ENCODE results near the gene MAPK10.
"Not testable (repeated sequence)": the region's sequence is repeated elsewhere in the genome, so short reads cannot be mapped to it uniquely, and the experiment has no call there.

Gene MAPK10

DNA sequence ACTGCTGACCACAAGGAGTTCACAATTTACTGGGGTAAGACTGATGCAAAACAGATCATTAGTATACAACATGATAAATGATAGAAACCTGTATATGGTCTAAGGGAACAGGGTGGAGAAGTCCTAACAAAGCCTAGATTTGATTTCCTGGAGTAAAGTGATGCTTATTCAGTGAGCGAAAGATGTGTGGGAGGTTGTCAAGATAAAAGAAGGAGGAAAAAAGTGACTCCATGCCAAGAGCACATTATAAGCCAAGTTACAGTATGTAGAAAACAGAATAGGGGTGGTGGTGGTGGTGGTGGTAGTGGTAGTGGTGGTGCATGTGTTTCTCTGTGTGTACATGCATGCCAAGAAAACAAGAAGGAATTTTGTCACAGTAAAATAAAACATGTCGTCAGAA lies 325.2 kb downstream of the MAPK10 start:
- DNase-seq (ENCODE audit: low read depth), result no peak

DNA sequence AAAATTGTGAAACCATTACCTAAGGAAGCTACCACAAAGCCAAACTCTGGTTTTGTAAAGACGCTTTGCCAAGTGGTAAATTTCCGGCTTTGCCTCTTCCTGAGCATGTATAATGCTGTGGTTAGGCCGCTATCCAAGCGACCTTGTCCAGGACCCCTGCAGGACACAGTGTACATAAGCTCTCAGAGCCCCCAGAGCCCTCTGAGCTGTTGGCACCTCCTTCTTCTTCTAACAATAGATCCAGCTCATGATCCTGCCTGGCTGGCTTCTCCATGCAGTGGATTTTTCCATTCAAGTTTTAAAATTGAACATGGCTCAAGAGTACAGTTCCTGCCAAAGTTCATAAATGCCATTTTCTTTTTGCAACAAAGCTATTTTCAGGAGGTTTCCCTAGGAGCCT lies 326.7 kb downstream of the MAPK10 start:
- no peak for DNase-seq (ENCODE audit: low read depth)

DNA sequence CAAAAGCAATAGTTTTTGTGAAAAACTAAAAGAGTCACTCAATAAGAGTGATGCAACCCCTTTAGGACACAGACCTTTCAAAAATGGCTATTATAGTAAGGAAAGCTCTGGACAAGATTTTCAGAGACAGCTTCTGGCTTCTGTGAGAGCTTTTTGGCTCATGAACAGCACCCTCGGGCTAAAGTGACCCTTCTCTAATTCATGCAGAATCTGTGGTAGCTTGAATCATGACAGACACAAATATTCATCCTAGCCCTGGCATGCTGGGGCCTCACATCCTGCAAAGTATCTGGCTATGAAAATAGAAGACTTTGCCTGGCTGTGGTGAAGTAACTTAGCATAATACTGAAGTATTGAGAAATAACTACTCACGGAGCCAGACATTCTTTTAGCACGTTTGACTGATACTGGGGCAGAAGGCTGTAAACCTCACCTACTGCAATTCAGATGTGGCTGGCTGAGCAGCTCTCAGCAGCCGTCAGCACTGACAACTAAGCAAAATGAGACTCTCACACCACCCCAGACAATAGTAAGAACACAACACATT lies 327.3 kb downstream of the MAPK10 start:
- no peak for DNase-seq (ENCODE audit: low read depth)

DNA sequence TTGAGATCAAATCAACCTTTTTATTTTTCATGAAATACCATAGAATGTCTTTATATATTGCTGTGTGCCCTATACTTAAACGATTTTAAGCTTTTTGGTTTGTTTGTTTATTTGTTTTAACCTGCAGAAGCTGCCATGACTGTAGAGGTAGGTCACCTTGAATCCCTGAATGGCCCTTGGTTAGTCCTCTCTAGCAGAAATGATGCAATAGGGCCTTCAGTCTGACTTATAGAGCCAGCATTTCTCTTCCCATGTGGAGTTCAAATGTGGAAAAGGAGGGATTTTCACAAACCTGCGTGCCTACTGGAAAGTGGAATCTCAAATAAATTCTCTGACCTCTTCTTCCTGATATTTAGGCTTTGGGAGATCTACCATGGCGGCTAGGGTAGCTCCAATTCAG lies 327.9 kb downstream of the MAPK10 start:
- no peak for DNase-seq (ENCODE audit: low read depth)

DNA sequence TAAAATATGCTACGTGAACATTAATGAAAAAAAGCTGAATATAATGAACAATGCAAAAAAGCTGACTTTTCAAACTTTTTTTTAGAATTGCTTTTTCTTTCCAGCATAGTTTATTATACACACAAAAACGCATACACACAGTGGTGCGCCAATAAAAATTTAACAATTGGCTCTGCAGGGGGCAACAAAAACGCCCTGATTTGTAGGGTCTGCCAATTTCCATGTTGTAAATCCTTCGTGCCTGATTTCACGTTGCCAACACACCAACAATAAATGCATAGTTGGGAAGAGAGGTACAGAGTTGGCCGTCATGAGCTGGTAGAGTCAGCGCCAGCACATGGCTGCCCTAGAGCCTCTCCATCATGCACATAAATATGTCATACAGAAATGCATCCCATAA lies 333.1 kb downstream of the MAPK10 start:
- no peak for DNase-seq (ENCODE audit: low read depth)

DNA sequence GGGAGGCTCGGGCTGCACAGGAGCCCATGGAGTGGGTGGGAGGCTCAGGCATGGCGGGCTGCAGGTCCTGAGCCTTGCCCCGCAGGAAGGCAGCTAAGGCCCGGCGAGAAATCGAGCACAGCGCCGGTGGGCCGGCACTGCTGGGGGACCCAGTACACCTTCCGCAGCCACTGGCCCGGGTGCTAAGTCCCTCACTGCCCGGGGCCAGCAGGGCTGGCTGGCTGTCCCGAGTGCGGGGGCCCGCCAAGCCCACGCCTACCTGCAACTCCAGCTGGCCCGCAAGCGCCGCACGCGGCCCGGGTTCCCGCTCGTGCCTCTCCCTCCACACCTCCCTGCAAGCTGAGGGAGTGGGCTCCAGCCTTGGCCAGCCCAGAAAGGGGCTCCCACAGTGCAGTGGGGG lies 338.2 kb downstream of the MAPK10 start:
- DNase-seq (ENCODE audit: low read depth), result not testable (repeated sequence)

DNA sequence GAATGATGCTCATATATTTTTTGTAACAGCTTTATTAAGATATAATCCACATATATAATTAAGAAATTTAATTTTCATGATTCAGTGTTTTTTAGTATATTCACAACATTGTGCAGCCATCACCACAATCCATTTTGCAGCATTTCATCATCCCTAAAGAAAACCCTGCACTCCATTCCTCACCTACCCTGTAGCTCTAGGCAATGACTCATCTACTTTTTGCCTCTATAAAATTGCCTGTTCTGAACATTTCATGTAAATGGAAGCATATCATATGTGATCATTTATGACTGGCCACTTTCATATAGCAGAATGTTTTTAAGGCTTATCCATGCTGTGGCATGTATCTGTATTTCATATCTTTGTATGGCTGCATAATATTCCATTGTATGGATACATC lies 339.9 kb downstream of the MAPK10 start:
- no peak for DNase-seq (ENCODE audit: low read depth)

DNA sequence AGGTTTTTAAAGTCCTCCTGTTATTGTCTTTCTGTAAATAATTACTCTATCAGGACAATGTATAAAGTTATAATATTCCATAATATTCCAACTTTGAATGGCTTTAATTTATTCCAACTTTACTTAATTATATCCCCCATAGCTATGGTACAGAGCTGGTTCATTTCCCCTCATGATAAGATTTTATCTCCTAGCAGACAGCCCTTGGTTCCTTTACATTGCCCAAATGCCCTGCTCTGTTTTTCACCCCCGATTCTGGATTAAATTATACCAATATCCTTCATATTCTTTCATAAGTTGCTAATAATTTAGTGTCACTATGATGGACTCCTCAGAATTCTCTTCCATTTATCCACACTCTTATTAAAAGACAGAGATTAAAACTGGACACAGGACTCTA lies 340.5 kb downstream of the MAPK10 start:
- DNase-seq (ENCODE audit: low read depth), result no peak

DNA sequence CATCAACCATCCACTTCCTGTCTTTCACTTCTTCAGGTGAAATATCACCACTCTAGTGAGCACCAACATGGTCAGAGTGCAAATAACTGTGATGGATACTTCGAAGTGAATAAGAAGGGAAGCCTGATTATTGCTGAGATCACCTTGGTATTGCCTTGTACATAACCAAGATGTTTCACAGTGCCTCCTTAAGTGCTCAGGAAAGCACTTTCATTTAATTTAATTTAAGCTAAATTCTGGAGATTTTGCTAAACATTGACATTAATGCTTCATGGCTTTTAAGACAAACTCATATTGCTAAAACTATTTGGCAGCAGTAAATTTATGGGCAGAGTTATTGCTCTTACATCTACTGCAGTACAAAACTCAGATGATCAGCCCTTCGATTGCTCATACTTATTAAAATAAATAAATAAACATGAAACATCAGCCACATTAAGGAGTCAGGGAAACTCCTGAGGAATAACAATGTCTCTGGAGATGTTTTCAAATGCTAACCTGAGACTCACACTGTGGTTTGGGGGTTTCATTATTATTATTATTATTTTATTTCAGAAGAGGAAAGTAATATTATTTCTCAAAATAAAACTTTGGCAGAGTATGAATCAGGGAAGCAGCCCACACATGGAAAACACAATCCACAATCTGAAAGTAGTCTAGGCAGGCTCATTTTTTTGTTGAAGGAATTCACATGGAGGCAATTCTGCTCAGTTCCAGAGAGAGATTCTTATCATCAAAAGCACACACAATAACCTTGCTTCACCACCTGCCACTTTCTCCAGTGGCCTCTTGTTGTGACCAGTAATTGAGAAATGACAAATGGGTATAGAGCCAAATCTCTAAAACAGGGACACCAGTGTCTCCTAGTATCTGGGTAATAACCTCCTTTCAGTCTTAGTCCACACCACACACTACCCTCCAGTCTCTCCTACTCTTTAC lies 344.2 kb downstream of the MAPK10 start:
- DNase-seq (ENCODE audit: low read depth), result no peak

DNA sequence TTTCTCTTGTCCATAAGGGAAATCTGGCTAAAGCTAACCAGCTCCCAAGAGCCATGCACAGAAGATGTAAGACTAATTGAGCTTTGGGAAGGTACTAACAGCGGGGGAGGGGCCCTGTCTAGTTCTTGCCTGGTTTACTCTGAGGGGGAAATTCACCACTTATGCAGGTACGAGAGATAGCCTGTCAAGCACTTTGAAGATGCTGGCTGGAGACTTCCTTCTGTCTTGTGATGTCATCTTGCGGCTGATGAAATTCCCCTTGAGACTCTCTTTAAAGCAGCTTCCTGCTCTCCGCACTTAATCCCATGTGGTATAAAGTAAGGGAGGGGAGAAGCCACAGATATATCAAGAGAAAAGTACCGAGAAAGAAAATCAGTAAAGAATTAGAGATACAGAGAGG lies 345.3 kb downstream of the MAPK10 start:
- no peak for DNase-seq (ENCODE audit: low read depth)

DNA sequence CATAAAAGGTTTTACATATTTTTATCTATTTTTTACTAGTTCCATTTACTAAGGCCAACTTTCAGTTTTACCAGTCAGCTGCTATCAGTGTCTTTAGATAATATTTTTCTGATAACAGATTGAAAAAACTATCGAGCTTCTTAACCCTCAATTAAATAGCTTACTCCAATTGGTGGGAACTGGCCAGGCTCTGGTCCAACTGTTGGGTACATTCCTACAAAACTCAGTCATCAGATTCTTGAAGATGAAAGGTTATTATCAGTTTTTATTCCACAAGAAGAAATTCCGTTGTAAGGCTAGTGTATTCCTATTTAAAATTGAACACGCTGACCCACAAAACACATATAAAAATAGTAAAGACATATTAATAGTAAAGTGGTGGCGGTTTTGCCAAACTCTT lies 346.2 kb downstream of the MAPK10 start:
- no peak for DNase-seq (ENCODE audit: low read depth)

DNA sequence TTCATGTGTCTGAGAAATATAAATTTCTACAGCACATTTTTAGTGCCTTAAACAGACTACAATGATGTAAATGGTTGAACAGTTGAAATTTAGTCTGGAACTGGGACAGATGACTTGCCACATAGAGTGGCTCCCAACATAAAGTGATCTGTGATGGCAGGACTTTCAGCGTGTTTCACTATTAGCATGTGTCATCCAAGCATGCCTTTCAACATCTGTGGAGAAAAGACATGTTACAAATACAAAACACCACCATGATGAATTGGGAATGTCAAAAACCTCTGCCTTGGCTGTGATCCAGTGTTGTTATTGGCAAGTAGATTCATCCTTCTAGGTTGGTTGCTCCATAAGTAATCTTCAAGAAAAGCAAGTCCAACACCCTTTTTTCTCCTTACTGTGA lies 348.7 kb downstream of the MAPK10 start:
- DNase-seq (ENCODE audit: low read depth), result no peak

DNA sequence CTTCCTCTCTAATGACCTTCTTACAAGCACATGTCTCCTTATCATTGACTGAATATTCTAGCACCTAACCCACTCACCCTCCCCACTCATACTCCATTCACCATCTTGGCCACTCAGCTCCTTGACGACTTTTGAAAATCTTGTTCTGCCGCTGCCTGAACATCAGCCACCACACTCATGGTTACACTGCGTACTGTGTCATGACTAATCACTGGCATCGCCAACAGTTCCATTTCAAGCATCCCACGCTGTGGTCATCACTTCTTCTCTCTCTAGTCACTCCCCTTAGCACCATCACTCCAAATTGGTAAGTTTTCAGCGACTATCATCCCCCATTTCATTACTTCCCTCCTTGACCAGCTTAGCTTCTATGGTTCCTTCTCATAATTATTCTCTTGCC lies 352.8 kb downstream of the MAPK10 start:
- no peak for DNase-seq (ENCODE audit: low read depth)

DNA sequence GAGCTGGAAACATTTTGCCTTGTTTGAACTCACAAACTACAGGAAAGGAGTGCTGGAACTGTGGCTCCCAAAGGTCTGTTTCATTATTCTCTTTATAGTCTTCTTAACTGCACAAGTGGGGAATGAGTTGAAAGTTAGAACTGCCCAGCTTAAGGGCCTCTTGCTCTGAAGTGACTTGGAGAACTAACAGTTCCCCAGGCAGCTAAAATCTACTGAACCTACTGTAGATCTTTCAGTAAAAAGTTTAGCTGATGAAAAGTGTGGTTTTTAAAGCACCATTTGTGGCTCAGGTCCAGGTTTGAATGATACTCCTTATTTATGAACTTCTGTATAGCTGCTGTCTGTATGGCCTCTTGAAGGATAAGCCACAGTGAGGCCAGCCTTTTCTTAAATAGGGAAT lies 353.8 kb downstream of the MAPK10 start:
- DNase-seq (ENCODE audit: low read depth), result no peak

DNA sequence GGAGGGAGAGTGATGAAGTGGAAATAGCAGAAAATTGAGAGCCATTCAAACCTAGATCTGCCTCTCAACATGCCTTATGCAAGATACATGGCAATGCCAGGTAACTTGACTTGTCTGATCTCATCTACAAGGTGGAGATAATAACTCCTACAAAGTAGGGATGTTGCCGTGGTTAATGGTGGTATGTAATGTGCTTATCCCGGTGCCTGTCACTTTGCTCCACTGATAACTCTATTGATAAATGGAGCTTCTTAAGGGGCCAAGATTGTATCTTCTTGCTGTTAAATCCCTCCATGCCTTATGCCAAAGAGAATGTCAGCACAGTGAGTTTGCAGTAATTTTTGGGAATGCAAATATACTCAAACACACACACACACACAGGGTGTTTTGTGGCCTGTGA lies 355.8 kb downstream of the MAPK10 start:
- DNase-seq (ENCODE audit: low read depth), result no peak

DNA sequence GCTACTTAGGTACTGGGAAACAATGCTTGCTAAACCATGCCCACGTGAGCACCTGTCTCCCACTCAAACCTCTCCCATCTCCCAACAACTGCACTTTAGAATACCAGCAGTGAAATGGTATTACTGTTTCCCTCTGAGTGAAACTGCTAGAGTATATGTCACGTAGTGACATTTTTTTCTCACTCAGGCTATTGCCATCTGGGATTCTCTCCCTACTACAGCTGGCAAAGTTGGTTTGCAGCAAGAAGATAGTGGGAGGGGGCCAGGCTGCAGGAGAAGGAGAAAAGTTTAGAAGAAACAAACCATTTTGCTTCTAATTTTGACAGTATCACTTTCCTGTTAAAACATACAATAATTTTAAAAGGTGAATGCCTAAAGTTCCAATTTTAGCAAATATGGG lies 358.3 kb downstream of the MAPK10 start:
- DNase-seq (ENCODE audit: low read depth), result no peak

DNA sequence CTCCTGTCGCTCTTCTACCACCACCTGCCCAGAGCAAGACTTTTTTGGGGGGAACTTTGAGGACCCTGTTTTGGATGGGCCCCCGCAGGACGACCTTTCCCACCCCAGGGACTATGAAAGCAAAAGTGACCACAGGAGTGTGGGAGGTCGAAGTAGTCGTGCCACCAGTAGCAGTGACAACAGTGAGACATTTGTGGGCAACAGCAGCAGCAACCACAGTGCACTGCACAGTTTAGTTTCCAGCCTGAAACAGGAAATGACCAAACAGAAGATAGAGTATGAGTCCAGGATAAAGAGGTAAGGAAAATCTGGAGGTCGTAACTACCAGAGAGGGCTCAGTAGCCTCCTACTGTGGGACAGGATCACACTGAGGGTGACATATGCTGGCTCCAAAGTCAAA lies 364.5 kb downstream of the MAPK10 start:
- DNase-seq (ENCODE audit: low read depth), result no peak

DNA sequence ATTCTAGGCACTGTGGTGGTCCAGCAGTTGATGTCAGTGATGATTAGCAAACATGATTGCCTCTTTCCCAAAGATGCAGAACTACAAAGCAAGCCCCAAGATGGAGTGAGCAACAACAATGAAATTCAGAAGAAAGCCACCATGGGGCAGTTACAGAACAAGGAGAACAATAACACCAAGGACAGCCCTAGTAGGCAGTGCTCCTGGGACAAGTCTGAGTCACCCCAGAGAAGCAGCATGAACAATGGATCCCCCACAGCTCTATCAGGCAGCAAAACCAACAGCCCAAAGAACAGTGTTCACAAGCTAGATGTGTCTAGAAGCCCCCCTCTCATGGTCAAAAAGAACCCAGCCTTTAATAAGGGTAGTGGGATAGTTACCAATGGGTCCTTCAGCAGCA lies 365.3 kb downstream of the MAPK10 start:
- no peak for DNase-seq (ENCODE audit: low read depth)

DNA sequence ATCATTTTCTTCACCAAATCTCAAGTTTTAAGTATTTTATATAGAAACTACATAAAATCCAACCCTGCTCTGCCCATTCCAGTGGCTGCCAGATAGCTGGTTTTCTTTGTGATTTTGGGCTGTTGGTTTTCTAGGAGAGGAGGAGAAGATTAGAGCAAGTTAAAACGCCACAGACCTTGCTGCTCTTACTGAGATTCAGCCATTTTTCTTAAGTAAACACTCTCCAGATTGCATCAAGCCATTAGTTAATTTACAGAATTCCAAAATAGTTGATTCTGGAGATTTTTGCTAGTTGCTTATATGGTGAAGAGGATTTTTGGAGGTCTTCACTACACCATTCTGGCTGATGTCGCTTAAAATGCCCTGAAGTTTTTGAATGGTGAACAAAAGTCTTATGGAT lies 366.2 kb downstream of the MAPK10 start:
- DNase-seq (ENCODE audit: low read depth), result no peak

DNA sequence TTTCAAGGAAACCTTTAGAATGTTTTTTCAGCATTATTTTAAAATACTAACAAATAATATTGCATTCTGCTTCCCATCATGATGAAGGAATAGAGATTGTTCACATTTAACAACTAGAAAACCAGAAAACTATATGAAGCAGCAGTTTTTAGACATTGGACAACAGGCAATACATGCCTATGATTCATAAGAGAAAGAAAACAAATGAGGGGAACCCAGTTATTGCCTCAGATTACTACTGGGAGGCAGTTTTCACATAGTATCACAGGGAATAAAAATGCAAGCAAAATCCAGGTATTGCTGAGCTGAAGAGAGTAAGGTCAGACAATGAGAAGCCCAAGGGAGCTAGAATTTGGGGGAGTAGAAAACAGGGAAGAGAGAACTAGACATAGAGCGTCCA lies 373.6 kb downstream of the MAPK10 start:
- DNase-seq (ENCODE audit: low read depth), result no peak

DNA sequence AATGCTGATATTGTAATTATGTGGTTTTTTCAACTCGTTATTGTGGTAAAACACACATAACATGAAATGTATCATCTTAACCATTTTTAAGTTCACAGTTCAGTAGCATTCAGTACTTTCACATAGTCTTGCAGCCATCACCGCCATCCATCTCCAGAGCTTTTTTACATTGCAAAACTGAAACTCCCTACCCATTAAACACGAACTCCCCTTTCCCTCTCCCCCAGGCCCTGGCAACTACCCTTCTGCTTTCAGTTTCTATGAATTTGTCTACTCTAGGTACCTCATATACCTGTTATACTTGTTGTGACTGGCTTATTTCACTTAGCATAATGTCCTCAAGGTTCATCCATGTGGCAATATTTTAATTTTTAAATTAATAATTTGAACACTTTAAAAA lies 380.6 kb downstream of the MAPK10 start:
- no peak for DNase-seq (ENCODE audit: low read depth)

DNA sequence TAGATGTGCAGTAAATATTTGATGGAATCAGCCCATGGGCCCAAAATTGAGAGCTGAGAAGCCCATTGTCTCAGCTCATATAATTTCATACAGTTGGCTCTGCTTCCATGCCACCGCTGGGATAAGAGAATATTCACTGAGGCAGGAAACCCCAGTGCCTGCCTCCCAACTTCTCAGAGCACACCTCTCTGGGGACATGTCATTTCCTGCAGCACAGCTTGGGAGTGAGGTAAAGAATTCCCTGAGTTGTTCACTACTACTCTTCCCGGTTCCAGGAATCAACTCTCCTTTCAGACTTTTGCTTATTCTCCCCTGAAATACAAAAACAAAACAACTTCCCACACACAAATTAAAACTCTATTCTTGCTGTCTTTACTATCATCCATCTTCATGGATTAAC lies 389.3 kb downstream of the MAPK10 start:
- DNase-seq (ENCODE audit: low read depth), result no peak

DNA sequence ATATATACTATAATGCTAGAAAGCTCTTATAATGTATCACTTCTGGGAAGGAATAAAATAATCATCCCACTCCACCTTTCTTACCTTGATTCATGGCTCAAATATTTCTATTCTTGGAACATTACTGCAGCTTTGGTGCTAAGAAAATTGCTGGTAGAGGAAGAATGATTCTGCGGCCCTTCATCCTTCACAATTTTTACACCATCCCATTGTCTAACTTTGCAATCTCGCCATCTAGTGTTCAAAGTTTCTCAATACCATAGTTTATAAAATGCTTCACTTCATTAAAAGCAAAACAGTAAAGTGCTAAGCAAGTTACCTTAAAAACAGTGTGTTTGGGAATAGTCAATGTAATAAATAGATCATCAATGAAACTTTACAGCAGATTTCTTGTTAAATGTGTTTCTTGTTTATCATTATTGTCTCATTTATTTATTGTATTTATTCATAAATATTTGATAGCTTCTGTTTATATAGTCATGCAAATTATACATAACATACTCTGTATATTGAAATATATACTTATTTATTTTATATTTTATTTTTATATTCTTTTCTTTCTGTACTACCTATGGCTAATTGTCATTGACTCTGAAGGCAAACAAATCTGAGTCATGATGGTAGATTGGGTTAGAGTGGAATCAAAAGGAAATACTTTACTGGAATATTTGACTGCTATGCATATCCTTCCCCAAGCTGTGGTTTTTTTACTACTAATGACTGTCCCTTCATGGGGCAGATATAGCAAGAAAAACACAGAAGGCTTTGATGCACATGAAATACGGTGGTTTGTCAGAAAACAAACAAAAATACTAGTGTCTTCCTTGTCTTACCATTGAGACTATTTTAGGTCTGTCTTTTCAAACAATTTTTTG lies 390.7 kb downstream of the MAPK10 start:
- DNase-seq (ENCODE audit: low read depth), result no peak
